GM18505 (cell line): ENCODE data around the gene PIK3C2G.

ENCODE experiments used
- ATAC-seq: cut with Tn5 transposase; IDR thresholded peaks from one replicate; pipeline ENCODE4 v1.9.1; 2021; ENCODE audit not compliant: unreplicated experiment
- POLR2A ChIP-seq: IDR thresholded peaks from 4 replicates; pipeline ENCODE4 v1.6.1; 2011; ENCODE audit warnings: borderline replicate concordance; ENCODE audit not compliant: insufficient read depth, insufficient read length; ENCODE audit errors: extremely low read depth

Gene PIK3C2G

DNA sequence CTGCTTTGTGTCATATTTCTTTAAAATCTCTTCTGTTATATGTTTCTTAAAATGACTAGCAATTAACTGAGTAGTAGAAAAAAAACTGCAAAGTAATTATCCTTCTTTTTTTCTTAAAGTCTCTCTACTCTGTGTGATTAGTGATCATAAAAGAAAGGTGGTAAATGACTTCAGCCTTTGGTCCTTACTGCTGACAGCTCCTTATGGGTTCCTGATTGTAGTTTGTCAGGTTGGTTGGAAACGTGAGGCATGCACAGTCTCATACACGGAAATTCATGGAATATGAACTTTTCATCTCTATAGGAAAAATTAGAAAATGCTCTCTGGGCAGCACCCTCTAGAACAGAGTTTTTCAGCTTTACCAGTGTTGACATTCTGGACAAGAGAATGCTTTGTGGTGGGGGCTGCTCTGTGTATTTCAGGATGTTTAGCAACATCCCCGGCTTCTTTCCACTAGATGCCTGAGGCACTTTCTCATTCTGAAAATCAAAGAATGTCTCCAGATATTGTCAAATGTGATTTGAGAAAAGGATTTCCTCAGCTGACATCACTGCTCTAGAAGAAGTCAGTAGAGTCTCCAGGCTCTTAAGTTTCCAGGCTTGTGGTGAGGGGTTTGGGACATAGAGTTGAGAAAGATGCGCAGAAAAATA is 121.0 kb downstream of the PIK3C2G start:
- ATAC-seq: no peak
- no peak for TF ChIP-seq POLR2A

- TF ChIP-seq POLR2A: no peak
- ATAC-seq: no peak
Observed at GRCh38 chr12:18383203-18383602, 121.9 kb downstream of the PIK3C2G start.

GRCh38 chr12:18387706-18388105 is 126.4 kb downstream of the PIK3C2G start:
- no peak for TF ChIP-seq POLR2A
- ATAC-seq: no peak

- ATAC-seq: no peak
- no peak for TF ChIP-seq POLR2A
Observed at GRCh38 chr12:18389820-18390219, 128.5 kb downstream of the PIK3C2G start.

GRCh38 chr12:18391151-18391550 is 129.8 kb downstream of the PIK3C2G start:
- TF ChIP-seq POLR2A: no peak
- no peak for ATAC-seq

- ATAC-seq: no peak
- TF ChIP-seq POLR2A: no peak
Observed at GRCh38 chr12:18394742-18395141, 133.4 kb downstream of the PIK3C2G start.

DNA sequence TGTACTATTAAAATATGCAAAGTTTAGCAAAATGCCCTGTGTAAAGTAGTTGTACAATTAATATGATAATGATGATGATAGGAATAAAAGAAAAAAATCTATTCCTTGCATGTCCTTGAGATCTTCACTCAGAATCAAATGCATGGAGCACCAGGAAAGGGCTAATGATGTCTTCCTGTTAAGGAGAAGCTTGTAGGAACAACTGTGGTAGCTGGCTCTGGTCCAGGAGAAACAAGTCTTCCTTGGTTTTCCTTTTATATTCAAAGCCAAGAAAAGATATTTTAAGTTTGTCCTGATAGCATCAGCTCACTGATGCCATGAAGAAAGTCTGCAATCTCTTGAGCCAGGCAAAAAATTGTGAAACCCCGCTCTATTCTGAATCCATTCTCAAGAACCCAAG is 138.9 kb downstream of the PIK3C2G start:
- ATAC-seq: no peak
- TF ChIP-seq POLR2A: no peak

DNA sequence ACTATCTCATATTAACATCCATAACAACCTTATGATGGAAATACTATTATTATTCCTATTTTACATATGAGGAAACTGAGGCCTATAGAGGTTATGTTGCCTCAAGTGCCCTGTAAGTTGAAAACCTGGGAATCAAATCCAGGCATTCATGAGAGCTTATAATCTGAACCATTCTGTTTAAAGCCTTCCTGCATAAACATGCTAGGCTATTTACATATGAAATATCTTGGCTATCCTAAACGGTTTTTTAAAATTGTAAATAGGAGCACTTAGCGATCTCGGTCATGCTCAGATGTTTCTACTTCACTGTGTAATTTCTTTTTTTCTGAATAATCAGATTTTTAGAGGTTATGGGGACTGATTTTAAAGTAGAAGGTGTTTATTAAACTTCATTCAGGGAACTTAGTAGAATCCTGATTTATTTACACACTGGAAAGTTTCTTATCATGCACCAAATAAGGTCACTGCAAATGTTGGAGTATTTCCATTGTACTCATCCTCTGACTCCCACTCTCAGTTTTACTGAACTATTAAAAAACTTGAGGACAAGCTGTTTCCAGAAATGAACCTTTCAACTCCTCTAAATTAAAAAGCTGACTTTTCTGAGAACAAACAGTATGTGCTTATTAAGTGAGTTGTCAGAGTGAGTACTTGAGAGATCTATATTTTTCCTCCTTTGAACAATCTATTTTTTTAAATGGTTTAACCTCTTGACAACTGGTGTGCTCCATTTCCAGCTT is 141.7 kb downstream of the PIK3C2G start:
- TF ChIP-seq POLR2A: no peak
- ATAC-seq: no peak

DNA sequence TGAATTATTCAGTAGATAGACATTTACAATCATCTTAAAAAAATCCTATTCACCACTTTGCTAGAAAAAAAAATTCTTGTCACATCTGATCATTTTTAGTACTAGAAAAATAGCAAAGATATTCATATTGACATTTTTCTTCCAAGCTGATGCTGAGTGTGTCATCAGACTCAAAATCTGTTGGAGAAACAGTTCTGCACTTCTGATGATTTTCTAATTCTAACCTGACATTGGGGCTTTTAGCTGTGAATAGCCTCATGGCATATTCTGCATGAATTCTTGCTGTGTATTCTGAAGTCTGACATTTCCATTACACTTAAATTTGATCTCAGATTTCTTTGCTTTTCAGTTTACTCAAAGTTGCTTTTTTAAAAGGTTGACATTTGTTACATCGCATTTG is 150.1 kb downstream of the PIK3C2G start:
- no peak for ATAC-seq
- TF ChIP-seq POLR2A: no peak

DNA sequence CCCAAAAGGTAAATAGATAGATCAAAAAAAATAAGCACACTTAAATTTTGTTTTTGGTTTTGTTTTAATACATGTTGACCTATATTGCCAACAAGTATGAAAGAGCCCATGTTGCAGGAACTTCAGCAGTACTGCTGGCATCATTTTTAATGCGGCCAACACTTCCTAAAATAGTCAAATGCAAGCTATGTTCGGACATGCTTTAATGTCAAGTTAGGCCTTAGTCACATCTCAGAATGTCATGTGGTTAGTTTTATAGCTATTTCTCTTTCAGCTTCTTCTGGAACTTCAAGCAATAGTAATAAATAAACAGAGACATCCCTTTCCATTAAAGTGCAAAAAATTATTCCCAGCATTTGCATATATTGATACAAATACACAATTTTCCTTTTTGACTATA is 153.4 kb downstream of the PIK3C2G start:
- ATAC-seq: no peak
- no peak for TF ChIP-seq POLR2A

DNA sequence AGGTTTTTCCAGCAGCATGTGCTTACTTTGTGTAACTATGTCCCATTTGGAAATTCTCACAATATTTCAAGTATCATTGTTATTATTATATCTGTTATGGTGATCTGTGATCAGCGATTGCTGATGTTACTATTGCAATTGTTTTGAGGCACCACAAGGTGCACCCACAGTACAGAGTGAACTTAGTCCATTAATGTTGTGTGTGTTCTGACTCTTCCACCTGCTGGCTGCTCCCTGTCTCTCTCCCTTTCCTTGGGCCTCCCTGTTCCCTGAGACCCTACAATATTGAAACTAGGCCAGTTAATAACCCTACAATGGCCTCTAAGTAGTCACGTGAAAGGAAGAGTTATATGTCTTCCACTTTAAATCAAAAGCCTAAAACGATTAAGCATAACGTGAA is 153.9 kb downstream of the PIK3C2G start:
- no peak for ATAC-seq
- TF ChIP-seq POLR2A: no peak

DNA sequence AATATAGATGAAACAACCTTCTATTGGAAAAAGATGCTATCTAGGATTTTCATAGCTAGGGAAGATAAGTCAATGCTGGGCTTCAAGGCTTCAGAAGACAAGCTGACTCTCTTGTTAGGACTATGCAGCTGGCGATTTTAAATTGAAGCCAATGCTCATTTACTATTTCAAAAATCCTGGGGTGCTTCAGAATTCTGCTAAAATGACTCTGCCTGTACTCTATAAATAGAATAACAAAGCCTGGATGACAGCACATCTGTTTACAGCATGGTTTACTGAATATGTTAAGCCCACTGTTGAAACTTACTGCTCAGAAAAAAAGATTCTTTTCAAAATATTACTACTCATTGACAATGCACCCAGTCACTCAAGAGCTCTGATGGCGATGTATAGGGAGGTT is 155.1 kb downstream of the PIK3C2G start:
- ATAC-seq: no peak
- no peak for TF ChIP-seq POLR2A

DNA sequence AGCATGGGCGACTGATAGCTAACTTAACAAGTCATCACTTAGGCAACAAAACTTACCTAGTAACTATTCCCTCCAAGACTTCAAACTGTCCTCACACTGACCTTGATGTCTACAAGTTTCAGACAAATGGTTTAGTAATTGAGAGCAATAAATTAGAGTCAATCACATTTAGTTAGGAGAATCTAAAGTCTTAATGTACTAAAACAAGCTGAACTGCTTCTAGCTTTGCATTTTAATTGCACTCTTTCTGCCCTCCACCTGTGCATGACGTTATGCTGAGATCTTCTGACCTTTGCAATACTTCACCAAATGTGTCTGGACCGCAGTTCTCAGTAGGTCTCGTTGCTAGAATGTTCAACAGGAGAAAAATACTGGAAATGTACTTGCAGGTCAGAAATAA is 158.0 kb downstream of the PIK3C2G start:
- no peak for TF ChIP-seq POLR2A
- no peak for ATAC-seq

DNA sequence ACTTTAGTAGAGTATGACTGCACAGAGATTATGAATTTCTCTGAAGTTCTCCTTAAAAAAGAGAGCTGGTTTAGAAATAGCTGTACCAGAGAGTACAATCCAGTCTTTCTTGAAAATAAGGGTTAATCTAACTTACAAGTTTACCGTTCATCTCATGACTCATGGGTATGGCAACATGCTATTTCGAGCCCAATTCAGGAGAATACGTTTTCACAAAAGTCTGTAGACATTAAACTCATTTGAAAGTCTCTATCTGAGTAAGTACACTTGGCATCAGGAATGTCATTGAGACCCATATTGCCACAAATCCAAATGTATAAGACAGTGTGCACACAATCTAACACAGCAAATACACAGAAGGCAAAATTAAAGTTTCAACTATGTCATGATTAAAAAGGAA is 160.5 kb downstream of the PIK3C2G start:
- no peak for ATAC-seq
- no peak for TF ChIP-seq POLR2A

DNA sequence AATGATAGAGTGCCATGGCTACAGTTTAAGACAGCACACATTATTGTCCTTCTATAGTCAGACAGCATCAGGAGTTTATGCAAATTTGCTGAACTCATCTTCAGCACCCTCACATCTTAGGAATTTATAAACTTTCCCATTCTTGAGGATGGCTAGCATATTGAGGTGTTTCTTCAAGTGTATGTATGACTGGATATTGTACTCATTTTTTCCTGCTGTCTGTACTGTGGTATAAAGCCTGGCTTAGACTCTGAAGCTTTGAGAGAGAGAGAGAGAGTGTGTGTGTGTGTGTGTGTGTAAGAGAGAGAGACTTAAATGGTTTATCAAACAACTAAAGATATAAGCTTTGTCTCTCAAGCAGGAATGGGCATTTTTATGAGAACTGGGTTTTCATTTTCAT is 161.6 kb downstream of the PIK3C2G start:
- TF ChIP-seq POLR2A: no peak
- no peak for ATAC-seq

- ATAC-seq: no peak
- no peak for TF ChIP-seq POLR2A
Observed at GRCh38 chr12:18424857-18425256, 163.5 kb downstream of the PIK3C2G start.

- no peak for TF ChIP-seq POLR2A
- no peak for ATAC-seq
Observed at GRCh38 chr12:18427520-18427919, 166.2 kb downstream of the PIK3C2G start.
